GM18951 (cell line): Measurements from ENCODE around the gene PECR.
A peak's percentile ranks its signal among the peaks of the same experiment; 100 is the strongest.

Source experiments
- POLR2A ChIP-seq: IDR thresholded peaks from 4 replicates; pipeline ENCODE4 v1.6.1; 2011; ENCODE audit warnings: mild to moderate bottlenecking; ENCODE audit not compliant: insufficient read length, insufficient read depth; ENCODE audit errors: extremely low read depth
- in situ Hi-C: fragments of 300-500 bp; cut with MboI; formaldehyde crosslinking; loops from one replicate; pipeline ENCODE4 v1.12.0; 2022; ENCODE audit warnings: low sequenced_read_pairs, mixed read lengths, inconsistent platforms; ENCODE audit not compliant: unreplicated experiment

PECR gene

DNA sequence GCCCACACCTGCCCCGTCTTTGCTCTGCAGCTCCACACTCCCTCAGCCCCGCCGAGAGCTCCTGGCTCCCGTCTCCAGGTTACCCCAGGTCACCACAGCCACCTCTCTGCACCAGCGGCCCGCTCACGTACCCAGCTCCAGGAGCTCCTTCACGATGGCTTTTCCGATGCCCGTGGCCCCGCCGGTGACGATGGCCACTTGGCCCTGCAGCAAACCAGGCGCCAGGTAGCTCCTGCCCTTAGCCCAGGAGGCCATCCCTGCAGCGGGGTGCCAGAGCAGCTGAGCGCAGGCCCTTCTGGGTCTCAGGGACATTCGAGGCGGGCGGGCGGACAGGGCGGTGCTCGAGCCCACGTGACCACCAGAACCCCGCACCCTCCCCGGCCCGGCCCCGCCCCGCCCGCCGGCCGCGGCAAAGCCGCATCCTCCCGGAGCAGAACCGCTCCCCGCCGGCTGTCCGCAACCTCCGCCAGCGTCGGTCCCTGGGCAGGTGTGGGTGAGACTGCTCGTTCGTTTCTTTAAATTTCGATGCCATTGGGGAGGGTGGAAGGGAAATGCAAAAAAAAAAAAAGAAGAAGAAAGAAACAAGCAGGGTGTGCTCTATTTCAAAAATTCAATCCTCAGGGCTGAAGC is at the start of gene PECR, which contains the start of gene TMEM169:
Gene PECR (minus strand): TSS at position 323 of the 630 bp plus-strand sequence. CDS start 68 bp downstream, at position 255.
Gene TMEM169 (plus strand): TSS at position 433 of the 630 bp plus-strand sequence. CDS start 14,045 bp downstream, outside the sequence.
- peak; percentile 87 for TF ChIP-seq POLR2A
- in situ Hi-C loops, result no loop called here

DNA sequence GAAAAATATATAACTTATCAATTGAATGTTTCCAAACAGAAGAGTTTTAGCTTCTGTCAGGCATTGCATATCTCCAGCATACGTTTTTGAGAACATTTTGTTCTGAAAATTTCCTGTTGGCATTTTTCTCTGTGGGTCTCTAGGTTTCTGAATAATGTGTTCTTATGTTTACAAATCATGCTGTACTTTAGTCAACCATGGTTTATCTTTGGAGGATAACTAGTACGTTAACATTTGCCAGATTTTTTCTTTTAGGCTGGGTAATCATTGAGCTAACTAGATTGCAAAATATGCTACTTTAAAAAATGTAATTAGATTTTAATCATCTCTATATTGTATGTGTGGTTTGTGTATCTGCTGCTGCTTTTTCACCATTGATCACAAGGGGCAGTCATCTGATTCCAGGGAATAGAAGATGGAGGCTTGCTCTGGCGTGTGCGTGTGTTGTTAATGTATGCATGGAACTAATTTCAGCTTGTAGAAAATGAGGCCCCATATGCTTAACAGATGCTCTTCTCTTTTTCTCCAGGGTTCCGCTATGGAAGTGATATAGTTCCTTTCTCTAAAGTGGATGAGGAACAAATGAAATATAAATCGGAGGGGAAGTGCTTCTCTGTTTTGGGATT is 48.9 kb upstream of the PECR start:
- TF ChIP-seq POLR2A, result no peak
- in situ Hi-C loops, result no loop called here

DNA sequence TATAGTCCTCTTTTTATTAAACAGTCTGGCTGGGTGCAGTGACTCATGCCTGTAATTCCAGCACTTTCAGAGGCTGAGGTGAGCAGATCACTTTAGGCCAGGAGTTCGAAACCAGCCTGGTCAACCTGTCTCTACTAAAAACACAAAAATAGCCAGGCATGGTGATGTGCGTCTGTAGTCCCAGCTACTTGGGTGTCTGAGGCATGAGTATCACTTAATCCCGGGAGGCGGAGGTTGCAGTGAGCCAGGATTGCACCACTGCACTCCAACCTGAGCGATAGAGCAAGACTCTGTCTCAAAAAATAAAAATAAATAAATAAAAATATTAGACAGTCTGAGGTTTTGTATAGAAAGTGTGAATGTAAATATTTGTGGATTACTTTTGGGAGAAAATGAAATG is 45.3 kb upstream of the PECR start:
- in situ Hi-C loops, result no loop called here
- TF ChIP-seq POLR2A, result no peak

DNA sequence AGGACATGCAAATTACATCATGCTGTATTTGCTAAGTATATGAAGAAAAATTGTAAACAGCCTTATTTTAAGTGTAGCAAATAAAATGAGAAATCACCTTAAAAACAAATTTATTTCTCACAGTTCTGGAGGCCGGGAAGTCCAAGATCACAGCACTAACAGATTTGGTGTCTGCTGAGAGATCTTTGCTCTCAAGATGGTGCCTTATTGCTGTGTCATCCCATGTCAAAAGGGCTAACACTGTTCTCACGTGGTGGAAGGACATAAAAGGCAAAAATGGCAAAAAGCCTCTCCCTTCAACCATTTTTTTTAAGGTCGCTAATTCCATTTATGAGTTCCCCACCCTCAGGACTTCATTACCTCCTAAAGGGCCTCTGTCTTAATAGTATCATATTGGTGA is 39.6 kb upstream of the PECR start:
- no peak for TF ChIP-seq POLR2A
- in situ Hi-C loops, result no loop called here

DNA sequence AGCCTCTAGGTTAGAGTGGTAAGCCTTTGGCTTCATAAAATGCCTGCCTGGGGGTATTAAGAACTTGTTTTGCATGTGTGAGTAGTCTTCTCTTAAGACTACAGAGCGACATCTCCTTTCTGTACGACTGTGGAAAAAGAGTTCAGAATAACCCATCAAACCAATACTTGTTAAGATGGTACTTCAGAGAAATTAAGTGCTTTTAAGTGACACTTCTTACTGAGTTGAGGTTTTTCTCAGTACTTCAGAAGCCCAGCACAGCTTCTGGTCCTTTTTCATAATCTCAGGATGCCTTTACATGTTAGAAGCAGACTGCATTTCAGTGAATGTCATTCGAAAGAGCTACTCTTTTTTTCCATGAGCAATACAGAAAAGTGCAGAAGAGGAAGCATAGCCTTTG is 38.4 kb upstream of the PECR start:
- in situ Hi-C loops, result no loop called here
- TF ChIP-seq POLR2A, result no peak

DNA sequence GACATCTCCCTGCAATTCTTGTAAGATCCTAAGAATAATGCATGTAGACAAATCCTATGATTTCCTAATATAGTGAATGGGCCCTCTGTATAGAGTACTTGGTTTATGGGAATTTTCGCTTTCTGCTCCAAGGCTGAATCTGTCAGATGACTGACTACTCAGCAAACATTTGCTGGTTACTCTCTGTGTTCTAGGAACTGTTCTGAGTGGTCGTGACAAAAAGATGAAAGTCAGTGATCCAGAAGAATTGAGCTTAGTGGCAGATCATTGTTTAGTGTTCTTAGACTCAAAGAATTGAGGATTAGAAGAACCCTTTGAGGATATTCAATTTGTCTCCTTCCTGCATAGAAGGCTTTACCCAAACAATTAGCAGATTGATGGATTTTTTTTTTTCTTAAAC is 37.5 kb upstream of the PECR start:
- TF ChIP-seq POLR2A, result no peak
- in situ Hi-C loops, result no loop called here

DNA sequence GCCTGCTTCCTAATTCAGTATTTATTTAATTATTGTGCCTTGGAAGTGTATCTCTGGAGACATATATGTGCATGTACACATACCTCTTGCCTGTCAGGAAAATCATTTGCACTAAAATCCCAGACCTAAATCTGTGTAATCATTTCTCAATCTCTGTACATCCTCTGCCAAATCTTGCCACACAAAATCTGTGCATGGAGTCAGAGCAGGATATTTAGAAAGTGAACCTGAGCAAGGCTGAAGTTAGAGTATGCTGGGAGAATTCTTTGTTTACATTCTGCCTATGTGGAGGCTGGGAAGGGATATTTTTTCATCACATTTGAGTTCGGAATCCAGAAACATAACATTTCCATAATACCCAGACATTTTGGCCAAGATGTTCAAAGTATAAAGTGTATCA is 36.9 kb upstream of the PECR start:
- in situ Hi-C loops, result no loop called here
- TF ChIP-seq POLR2A, result no peak

DNA sequence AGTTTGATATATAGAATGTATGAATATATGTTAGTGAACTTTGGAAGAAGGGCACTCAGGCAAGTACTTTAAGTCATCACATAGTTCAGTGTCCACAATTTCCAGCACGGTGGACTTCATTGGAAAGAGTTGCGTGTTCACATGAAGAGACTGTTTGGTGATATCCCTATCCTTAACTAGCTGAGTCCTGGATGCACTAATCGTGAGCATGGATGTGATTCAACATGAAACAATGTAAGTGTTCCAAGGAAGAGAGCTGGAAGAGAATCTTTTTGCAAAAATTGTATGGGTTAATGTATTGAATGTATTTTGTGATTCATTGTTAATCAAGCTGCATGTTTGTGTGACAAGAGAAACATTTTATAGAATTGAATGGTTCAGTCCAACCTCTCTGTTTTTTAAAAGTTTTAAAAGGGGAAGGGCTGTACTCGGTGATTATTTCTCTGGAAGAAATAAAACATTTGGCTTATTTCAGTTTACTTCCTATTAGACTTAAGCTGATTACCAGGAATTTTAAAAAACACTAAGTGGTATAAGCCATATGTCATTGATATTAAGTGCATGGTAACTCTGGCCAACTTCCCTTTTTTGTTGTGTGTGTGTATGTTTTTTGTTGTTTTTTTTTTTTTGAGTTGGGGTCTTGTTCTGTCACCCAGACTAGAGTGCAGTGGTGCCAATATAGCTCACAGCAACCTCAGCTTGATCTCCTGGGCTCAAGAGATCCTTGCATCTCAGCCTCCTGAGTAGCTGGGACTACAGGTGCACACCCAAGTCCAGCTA is 36.1 kb upstream of the PECR start:
- no peak for TF ChIP-seq POLR2A
- in situ Hi-C loops, result no loop called here

DNA sequence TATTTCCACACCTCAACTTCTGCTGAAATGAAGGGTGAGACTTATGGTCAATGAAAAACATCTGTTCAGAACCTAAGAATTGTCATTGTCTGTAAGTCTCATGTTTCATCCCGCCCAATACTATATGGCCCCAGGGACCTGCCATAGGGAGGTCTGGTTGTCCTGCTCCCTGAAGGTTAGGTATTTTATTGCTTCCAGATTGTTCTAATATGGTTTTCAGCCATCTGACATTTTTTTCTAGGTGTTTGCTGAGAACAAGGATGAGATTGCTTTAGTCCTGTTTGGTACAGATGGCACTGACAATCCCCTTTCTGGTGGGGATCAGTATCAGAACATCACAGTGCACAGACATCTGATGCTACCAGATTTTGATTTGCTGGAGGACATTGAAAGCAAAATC is 34.8 kb upstream of the PECR start:
- no peak for TF ChIP-seq POLR2A
- in situ Hi-C loops, result no loop called here

DNA sequence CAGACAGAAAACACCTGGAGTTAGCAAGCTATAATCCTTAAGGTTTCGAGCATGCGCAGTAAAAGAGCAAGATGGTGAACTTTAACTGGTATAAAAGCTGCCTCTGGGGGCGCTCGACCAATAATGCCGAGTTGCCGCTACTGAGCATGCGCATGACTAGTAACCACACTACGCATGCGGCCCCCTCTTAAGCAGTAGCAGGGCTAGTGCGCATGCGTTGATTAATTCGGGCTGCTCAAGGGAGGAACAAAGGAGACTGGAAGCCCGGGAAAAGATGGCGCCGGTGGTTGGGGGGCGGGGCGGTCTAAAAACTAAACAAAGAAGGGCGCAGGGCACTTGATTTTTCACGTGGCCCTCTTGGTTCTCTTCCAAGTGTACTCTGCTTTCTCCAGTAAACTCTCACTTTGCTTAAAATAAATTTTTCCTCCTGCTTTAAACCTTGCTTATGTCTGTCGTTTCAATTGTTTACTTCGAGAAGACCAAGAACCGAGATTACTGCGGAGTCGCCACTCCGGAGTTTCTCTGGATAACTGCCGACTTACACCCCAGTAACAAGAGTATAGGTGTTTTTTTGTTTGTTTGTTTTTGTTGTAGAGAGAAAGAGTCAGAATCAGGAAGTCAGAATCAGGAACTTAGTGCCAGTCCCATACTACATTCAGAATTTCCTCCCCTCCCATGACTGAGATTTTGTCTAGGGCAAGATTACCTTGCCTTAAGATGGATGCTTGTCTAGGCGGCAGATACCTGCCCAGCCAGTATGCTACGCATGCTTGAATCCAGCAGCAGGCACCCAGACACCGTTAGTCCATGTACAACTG is 33.3 kb upstream of the PECR start:
- in situ Hi-C loops, result no loop called here
- peak; percentile 60 for TF ChIP-seq POLR2A

DNA sequence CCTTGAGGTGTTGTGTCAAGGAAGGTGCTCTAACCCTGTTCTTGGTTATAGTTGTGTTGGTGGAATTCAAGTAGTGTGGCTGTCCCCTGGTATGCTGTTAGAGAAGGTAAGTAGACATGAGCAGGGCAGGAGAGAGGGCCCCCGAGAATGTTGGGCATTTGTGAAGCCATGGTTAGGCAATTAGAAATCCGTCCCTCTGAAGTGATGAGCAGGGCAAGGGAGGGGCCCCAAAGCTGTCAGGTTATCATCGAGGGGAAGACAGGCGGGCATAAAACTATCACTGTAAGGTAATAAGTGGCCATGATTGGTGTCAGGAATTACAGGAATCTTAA is 32.7 kb upstream of the PECR start:
- TF ChIP-seq POLR2A, result no peak

DNA sequence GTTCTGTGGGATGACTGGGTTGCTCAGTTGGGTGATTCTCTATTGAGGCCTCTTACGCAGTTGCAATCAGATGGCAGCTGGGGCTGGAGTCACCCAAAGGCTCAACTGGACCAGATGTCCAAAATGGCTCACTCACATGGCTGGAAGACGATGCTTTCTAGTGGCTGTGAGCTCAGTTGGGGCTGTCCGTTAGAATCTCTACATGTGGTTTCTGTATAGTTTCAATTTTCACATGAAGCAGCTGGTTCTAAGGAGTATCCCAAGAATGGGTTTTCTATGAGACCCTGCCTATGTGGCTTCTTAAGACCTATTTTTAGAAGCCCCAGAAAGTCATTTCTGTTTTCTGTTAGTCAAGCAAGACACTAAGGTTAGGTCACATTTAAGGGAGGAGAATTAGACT is 32.0 kb upstream of the PECR start:
- in situ Hi-C loops, result no loop called here
- TF ChIP-seq POLR2A, result no peak

More for the DNA sequence above, 32.7 kb upstream of the PECR start:
- in situ Hi-C loops, result no loop called here

DNA sequence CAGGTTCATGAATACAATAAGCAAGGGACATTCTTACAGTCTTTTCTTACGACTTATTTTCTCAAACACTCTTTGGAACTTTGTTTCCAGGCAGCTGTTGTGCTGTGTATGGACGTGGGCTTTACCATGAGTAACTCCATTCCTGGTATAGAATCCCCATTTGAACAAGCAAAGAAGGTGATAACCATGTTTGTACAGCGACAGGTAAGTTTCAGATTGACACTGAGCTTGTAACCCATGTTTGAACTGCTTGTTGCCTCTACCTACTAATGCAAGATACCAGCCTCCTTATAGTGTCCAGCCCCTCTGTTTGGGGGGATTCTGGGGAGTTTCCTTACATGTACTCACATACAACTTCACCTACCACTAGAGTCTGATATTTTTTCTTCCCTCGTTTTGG is 31.3 kb upstream of the PECR start:
- in situ Hi-C loops, result no loop called here
- TF ChIP-seq POLR2A, result no peak
